Stimulated activated naive CD8-positive, alpha-beta T cell treated with anti-CD3 and anti-CD28 coated beads, Interleukin-15, Interleukin-2, amounts not matched to agents 100 ng/mL and 50 ng/mL, for 24 hours (primary cell): Measurements from ENCODE around the gene ANAPC10.
"Not testable (repeated sequence)": the region's sequence is repeated elsewhere in the genome, so short reads cannot be mapped to it uniquely, and the experiment has no call there.

Experiments
- H3K27ac Mint-ChIP-seq: one replicate; pipeline ENCODE4 v1.8.0; 2021; ENCODE audit warnings: mild to moderate bottlenecking, mixed read lengths
- H3K27me3 Mint-ChIP-seq: one replicate; pipeline ENCODE4 v1.8.0; 2021; ENCODE audit warnings: mixed read lengths
- H3K36me3 Mint-ChIP-seq: one replicate; pipeline ENCODE4 v1.8.0; 2021; ENCODE audit warnings: low read depth, mixed read lengths
- H3K4me1 Mint-ChIP-seq: one replicate; pipeline ENCODE4 v1.8.0; 2021; ENCODE audit warnings: low read depth, mixed read lengths
- H3K4me3 Mint-ChIP-seq: one replicate; pipeline ENCODE4 v1.8.0; 2021; ENCODE audit warnings: mild to moderate bottlenecking, mixed read lengths
- H3K9me3 Mint-ChIP-seq: one replicate; pipeline ENCODE4 v1.8.0; 2021; ENCODE audit warnings: mixed read lengths

Gene ANAPC10

DNA sequence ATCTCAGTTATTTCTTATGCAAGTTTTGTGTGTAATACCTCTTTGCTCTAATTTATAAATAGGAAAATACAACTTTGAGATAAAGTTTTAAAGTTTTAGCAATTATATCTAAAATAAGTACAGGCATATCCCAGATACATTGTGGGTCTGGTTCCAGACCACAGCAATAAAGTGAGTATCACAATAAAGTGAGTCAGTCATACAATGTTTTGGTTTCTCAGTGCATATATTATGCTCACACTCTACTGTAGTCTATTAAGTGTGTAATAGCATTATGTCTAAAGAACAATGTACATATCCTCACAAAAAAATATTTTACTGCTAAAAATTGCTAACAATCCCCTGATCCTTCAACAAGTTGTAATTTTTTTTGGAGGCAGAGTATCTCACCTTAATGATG lies 49.2 kb downstream of the ANAPC10 start:
- Mint-ChIP-seq H3K9me3 (no peaks in the 10 kb centered on the region), H3K27ac (no peak overlapping the region), H3K27me3 (no peaks in the 10 kb centered on the region), H3K4me1 (peaks cover 19% of the 10 kb centered on the region), H3K4me3 (no peak overlapping the region), H3K36me3 (peaks cover 12% of the 10 kb centered on the region)

DNA sequence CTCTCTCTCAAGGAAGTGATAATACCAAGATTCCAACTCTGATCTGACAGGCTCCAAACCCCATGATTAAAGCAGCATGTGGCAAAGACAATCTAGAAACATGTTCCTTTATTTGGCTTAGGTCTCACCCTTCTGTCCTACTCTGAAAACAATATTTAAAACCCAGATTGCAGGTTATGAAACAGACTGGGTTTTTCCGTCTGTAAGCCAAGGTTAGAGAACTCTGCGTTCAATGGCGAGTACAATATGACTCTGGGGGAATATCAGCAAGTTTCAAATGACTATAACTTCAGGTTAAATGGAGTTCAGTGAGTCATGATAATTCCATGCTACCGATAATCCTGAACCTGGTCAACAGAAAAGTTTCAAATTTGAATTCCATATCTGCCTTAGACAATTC lies 50.8 kb downstream of the ANAPC10 start:
- H3K4me3 Mint-ChIP-seq = no peak overlapping the region

DNA sequence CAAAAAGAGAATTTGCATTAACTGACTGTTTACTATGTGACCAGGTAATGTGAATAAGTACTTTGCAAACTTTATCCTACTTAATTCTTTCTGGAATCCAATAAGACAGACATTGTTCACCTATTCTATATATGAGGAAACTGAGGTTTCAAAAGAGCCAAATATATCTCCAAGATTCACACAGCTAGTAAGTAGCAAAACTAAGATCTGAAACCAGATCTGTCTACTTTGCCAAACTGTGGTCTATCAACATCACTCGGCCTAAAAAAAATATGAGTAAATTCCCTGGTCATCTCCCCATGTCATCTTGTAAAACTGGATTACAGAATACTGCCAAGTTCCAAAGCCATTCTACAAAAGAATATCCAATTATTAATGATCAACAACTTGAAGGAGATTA lies 52.8 kb downstream of the ANAPC10 start:
- no peak overlapping the region for H3K27ac Mint-ChIP-seq
- H3K36me3 Mint-ChIP-seq = peaks cover 5% of the 10 kb centered on the region

More for the DNA sequence above, 50.8 kb downstream of the ANAPC10 start:
- peaks cover 19% of the 10 kb centered on the region for H3K4me1 Mint-ChIP-seq
- H3K27me3 Mint-ChIP-seq = no peaks in the 10 kb centered on the region
- H3K27ac Mint-ChIP-seq = no peak overlapping the region
- H3K36me3 Mint-ChIP-seq = peaks cover 12% of the 10 kb centered on the region
- H3K9me3 Mint-ChIP-seq = no peaks in the 10 kb centered on the region

DNA sequence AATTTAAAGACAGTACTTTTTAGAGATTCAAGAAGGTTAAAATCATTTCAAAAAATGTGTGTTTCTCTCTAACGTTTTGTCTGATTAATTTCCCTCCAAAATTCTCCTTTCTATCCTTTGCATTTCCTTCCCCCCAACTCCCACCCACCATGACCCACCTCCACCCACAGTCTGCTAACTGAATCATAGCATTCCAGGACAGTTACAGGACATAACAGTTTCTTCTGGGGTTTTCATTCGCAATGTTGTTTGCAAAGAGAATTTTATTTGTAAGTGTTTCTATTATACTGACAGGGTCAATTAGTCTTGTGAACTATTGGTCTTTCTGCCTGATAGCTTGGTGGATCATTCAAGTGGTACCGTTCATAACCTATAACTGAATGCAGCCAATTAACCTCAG lies 53.7 kb downstream of the ANAPC10 start:
- no peak overlapping the region for H3K4me3 Mint-ChIP-seq
- no peaks in the 10 kb centered on the region for H3K27me3 Mint-ChIP-seq
- H3K36me3 Mint-ChIP-seq = no peaks in the 10 kb centered on the region
- H3K9me3 Mint-ChIP-seq = no peaks in the 10 kb centered on the region
- no peak overlapping the region for H3K27ac Mint-ChIP-seq
- peaks cover 23% of the 10 kb centered on the region for H3K4me1 Mint-ChIP-seq

More for the DNA sequence above, 52.8 kb downstream of the ANAPC10 start:
- peaks cover 23% of the 10 kb centered on the region for H3K4me1 Mint-ChIP-seq
- H3K9me3 Mint-ChIP-seq = no peaks in the 10 kb centered on the region
- H3K27me3 Mint-ChIP-seq = no peaks in the 10 kb centered on the region
- no peak overlapping the region for H3K4me3 Mint-ChIP-seq

DNA sequence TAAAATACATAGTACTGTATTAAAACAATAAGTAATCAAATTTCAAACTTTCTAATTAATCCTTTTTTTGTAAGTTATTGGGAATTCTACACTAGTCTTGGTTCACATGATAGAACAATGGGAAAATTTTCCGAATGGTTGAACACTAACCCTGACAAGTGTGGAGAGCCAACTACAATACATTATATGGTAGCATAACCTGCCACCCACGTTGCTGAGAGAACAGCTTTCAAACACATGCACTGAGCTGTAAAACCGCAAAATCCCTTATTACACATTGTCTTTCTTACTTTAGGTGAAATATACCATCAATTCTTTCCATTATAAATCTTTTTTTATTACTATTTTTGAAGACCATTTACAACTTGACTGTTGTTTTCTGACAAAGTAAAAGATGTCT lies 54.7 kb downstream of the ANAPC10 start:
- Mint-ChIP-seq H3K27me3 (no peaks in the 10 kb centered on the region), H3K4me3 (no peak overlapping the region), H3K27ac (no peak overlapping the region), H3K4me1 (peaks cover 19% of the 10 kb centered on the region), H3K9me3 (no peaks in the 10 kb centered on the region), H3K36me3 (no peaks in the 10 kb centered on the region)

DNA sequence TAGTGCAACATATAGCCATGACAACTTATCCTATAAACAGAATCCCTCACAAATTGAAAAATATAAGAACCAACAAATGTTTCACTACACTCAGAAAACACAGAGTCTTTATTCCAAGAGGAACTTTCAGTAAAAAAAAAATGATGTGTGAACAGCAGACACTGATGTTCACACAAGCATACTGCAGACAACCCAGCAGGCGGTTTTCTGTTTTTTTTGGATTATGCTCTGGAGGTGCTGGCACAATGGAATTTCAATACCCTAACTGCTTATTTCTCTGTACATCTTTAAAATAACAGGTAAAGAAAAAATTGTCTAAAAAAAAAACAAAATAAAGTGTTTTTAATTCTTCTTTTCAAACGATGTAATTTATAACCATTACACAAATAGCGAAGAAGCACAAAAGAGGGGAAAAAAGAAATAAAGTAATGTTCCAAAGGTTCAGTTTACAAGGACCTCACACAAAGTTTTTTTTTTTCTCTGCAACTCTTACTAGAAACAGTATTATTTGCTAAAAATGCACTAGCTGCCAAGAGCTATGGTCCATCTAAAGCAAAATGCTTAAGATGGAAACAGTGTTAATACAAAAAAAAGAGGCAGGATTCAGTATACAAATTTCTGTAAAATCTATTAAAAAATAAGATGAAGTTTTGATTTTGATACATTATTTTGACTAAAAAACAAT lies 55.3 kb downstream of the ANAPC10 start:
- no peaks in the 10 kb centered on the region for H3K36me3 Mint-ChIP-seq
- H3K4me1 Mint-ChIP-seq = peaks cover 19% of the 10 kb centered on the region
- H3K4me3 Mint-ChIP-seq = no peak overlapping the region
- no peak overlapping the region for H3K27ac Mint-ChIP-seq
- H3K9me3 Mint-ChIP-seq = no peaks in the 10 kb centered on the region
- H3K27me3 Mint-ChIP-seq = no peaks in the 10 kb centered on the region

DNA sequence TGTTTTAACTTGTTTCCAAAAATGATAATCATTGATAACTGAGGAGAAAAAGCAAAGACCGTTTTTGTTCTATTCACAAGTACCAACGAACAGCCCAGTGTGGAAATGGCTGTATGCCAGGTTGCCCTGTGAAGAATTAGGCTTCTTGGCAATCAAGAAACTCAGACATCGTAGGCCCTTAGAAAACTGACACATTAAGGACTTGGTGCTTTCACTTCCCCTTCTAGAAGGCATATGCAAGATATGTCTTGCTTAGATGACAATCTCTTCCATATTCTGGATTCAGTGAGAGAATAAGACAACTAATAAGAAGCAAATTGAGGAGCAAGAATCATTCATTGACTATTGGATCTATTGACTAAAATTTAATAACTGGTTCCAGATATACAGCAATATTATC lies 56.6 kb downstream of the ANAPC10 start:
- Mint-ChIP-seq H3K27me3 (no peaks in the 10 kb centered on the region), H3K36me3 (no peaks in the 10 kb centered on the region), H3K9me3 (no peaks in the 10 kb centered on the region), H3K4me3 (no peak overlapping the region), H3K4me1 (peaks cover 9% of the 10 kb centered on the region), H3K27ac (no peak overlapping the region)

DNA sequence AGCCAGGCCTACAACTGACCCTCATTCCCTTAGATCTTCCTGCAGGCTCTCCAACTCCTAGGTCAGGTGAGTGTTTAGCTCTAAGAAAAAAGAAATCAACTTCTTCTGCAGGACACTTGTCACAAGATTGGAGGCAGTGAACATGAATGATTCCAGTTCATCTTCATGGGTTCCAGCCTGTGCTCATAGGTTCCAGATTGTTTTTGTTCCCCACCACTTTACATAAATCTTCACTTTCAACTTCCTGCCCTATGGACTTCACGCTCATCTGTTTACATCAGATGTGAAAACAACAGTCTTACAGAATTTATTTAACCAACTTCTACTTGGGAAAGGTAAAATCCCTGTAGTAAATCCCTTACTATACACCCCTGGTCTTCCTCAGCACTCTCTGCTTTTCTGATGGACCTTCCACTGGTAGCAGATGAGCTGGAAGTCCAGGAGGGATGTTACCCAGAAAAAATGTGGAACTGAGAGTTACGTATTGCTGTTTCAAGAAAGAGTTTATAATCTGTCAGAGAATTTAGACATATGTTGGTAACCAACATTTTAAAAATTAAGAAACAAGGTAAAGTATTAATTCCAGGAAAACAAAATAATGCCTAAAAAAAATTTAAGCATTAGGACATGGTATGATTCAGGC lies 62.4 kb downstream of the ANAPC10 start:
- H3K4me1 Mint-ChIP-seq = peaks cover 4% of the 10 kb centered on the region
- H3K36me3 Mint-ChIP-seq = peaks cover 42% of the 10 kb centered on the region
- H3K9me3 Mint-ChIP-seq = no peaks in the 10 kb centered on the region
- no peak overlapping the region for H3K27ac Mint-ChIP-seq
- H3K27me3 Mint-ChIP-seq = no peaks in the 10 kb centered on the region
- H3K4me3 Mint-ChIP-seq = no peak overlapping the region

DNA sequence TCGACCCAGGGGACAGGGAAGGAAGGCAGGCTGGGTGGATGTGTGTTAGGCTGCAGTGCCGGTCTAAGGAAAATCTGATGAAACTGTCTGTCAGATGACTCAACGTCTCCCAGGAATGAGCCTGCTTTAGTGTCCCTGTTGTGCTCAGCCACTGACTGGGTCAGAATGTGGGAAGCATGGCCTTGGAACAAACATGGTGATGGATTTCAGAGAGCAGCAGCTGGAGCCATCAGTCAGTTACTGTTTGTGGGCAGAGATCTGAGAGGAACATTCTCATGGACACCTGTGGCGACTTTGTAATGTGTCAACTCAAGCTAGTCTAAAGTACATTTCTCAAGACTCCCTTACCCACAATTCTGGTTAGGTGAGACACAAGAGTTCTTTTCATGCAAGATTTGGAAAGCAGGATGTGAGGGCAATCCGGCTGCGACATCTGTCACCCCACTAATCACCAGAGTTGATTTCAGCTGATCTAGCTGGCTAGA lies 63.2 kb downstream of the ANAPC10 start:
- peaks cover 49% of the 10 kb centered on the region for H3K36me3 Mint-ChIP-seq
- no peak overlapping the region for H3K27ac Mint-ChIP-seq
- H3K4me3 Mint-ChIP-seq = no peak overlapping the region
- H3K27me3 Mint-ChIP-seq = no peaks in the 10 kb centered on the region
- H3K4me1 Mint-ChIP-seq = peaks cover 4% of the 10 kb centered on the region
- peaks cover under 1% of the 10 kb centered on the region for H3K9me3 Mint-ChIP-seq

DNA sequence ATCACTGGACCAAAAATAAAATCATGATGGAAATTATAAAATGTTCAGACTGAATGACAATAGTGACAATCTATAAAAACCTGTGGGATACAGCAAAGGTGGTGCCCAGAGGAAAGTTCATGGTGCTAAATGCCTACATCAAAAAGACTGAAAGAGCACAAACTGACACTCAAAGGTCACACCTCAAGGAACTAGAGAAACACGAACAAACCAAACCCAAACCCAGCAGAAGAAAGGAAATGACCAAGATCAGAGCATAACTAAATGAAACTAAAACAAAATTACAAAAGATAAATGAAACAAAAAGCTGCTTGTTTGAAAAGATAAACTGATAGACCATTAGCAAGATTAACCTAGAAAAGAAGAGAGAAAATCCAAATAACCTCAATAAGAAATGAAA lies 78.7 kb downstream of the ANAPC10 start:
- Mint-ChIP-seq H3K4me3 (peak overlapping the region; percentile 64), H3K27me3 (no peaks in the 10 kb centered on the region), H3K36me3 (peaks cover 50% of the 10 kb centered on the region), H3K27ac (peak overlapping the region; percentile 93), H3K9me3 (peaks cover 33% of the 10 kb centered on the region), H3K4me1 (peaks cover 28% of the 10 kb centered on the region)

DNA sequence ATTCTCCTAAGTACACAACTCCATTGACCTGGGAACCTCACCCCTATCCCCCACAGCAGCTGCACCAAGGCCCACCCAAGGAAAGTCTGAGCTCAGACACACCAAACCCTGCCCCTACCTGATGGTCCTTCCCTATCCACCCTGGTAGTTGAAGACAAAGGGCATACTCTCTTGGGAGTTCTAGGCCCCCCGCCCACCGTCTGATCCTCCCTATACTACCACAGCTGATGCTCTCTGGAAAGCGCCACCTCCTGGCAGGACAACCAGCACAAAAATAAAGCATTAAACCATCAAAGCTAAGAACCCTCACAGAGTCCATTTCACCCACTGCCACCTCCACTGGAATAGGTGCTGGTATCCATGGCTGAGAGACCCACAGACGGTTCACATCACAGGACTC lies 83.6 kb downstream of the ANAPC10 start:
- Mint-ChIP-seq H3K4me3 (no peak overlapping the region), H3K27me3 (no peaks in the 10 kb centered on the region), H3K36me3 (peaks cover 45% of the 10 kb centered on the region), H3K9me3 (peaks cover 8% of the 10 kb centered on the region), H3K4me1 (peaks cover 16% of the 10 kb centered on the region), H3K27ac (no peak overlapping the region)

DNA sequence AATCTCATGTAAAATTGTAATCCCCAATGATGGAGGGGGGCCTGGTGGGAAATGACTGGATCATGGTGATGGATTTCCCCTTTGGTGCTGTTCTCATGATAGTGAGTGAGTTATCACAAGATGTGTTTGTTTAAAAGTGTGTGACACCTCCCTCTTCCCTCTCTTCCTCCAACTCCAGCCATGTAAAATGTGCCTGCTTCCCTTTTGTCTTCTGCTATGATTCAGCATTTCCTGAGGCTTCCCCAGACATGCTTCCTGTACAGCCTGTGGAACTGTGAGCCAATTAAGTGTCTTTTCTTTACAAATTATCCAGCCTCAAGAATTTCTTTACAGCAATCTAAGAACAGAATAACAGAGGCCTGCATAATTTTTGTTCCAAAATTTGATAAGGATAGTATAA lies 85.2 kb downstream of the ANAPC10 start:
- Mint-ChIP-seq H3K27me3 (no peaks in the 10 kb centered on the region), H3K27ac (peak overlapping the region; percentile 70), H3K4me3 (no peak overlapping the region), H3K36me3 (peaks cover 52% of the 10 kb centered on the region), H3K4me1 (peaks cover 12% of the 10 kb centered on the region), H3K9me3 (peaks cover 8% of the 10 kb centered on the region)

DNA sequence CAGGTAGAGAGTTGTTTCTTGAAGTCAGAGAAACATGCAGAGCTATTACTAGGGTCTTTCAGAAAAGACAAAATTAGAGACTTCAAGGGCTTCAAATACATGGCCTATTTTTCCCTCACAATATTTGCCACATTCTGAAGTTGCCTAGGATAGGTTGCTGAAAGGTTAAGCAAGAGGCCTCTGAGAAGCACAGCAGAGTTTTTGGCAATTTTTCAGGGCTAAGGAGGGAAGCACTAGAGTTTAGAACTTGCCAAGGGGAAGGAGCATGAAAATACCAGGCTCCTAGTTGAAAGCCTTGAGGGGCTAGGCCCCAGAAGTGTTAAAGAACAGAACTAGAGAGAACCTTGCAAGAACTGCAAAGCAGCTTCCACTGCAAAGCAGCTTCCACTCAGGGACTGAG lies 86.4 kb downstream of the ANAPC10 start:
- no peak overlapping the region for H3K27ac Mint-ChIP-seq
- H3K36me3 Mint-ChIP-seq = peaks cover 62% of the 10 kb centered on the region
- peaks cover 12% of the 10 kb centered on the region for H3K4me1 Mint-ChIP-seq

DNA sequence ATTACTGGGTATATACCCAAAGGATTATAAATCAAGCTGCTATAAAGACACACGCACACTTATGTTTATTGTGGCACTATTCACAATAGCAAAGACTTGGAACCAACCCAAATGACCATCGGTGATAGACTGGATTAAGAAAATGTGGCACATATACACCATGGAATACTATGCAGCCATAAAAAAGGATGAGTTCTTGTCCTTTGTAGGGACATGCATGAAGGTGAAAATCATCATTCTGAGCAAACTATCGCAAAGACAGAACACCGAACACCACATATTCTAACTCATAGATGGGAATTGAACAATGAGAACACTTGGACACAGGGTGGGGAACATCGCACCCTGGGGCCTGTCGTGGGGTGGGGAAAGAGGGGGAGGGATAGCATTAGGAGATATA lies 87.7 kb downstream of the ANAPC10 start:
- not testable (repeated sequence) for H3K4me3 Mint-ChIP-seq, H3K27ac Mint-ChIP-seq, H3K9me3 Mint-ChIP-seq, H3K27me3 Mint-ChIP-seq
- Mint-ChIP-seq H3K4me1 (peaks cover 12% of the 10 kb centered on the region), H3K36me3 (peaks cover 62% of the 10 kb centered on the region)

More for the DNA sequence above, 86.4 kb downstream of the ANAPC10 start:
- Mint-ChIP-seq H3K27me3 (no peaks in the 10 kb centered on the region), H3K4me3 (no peak overlapping the region), H3K9me3 (peaks cover 8% of the 10 kb centered on the region)

DNA sequence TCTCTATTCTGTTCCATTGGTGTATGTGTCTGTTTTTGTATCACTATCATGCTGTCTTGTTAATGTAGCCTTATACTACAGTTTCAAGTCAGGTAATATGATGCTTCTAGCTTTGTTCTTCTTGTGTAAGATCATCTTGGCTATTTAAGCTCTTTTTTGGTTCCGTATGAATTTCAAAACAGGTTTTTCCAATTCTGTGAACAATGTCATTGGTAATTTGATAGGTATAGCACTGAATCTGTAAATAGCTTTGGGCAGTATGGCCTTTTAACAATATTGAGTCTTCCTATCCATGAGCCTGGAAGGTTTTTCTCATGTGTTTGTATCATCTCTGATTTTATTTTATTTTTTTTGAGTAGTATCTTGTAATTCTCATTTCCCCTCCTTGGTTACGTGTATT lies 94.3 kb downstream of the ANAPC10 start:
- H3K4me3 Mint-ChIP-seq = no peak overlapping the region
- no peaks in the 10 kb centered on the region for H3K4me1 Mint-ChIP-seq
- H3K27ac Mint-ChIP-seq = no peak overlapping the region
- H3K36me3 Mint-ChIP-seq = peaks cover 64% of the 10 kb centered on the region
- H3K9me3 Mint-ChIP-seq = peaks cover 20% of the 10 kb centered on the region
- H3K27me3 Mint-ChIP-seq = no peaks in the 10 kb centered on the region

DNA sequence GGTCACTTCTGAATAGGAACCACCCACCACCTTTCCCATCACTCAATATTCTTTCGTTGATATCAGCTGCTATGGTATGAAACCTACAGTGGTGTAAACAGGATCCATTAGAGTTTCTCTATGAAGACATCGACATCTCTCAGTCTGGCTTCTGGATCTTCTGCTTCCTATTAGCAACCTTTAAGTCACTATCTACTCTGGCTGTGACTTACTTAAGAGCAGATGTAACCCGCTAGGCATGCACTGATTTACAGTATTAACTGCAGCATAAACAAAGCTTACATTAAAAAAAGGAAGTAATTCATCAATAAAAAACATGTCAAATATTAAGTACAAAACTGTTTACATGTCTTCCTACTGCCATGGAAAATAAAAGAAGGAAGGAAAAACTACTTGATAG lies 96.4 kb downstream of the ANAPC10 start:
- Mint-ChIP-seq H3K9me3 (peaks cover 28% of the 10 kb centered on the region), H3K4me1 (no peaks in the 10 kb centered on the region), H3K27me3 (no peaks in the 10 kb centered on the region), H3K27ac (no peak overlapping the region), H3K36me3 (peaks cover 62% of the 10 kb centered on the region), H3K4me3 (no peak overlapping the region)
